HepG2 (cell line): ENCODE results near the gene GDI1. TPM values are rescaled to one million over a fixed set of nuclear protein-coding genes. Genes with fewer than 3 reads are reported as not detected.

Experiments
- ATAC-seq: fragments of 200-7000 bp; cut with Tn5 transposase; 3 replicates; pipeline ENCODE4 v1.9.1; 2020; ENCODE audit warnings: mild to moderate bottlenecking, moderate library complexity
- BruUV-seq: library from RNA; stranded (reverse); fragments of 400-500 nt; replicated peaks from 2 replicates; lab custom pipeline; 2021; lab: Mats Ljungman, UMichigan
- CTCF ChIA-PET: fragments of 300-600 bp; formaldehyde crosslinking; extraction: SDS; loops from one replicate; lab custom pipeline; 2021; ENCODE audit warnings: low total read pairs, inconsistent platforms, low intra/inter-chr PET ratio; lab: Yijun Ruan, JAX
- POLR2A ChIA-PET: fragments of 350-600 bp; sonication (Branson Sonifier 250); formaldehyde crosslinking; loops from one replicate; lab custom pipeline; 2020; ENCODE audit warnings: antibody characterized with exemption, inconsistent platforms; lab: Yijun Ruan, JAX
- DNase-seq: peaks from one replicate; pipeline ENCODE4 v3.0.0-alpha.2; 2015; ENCODE audit warnings: low spot score
- FAIRE-seq: peaks from 3 replicates; lab custom pipeline; 2011; peaks lifted over from hg19 to GRCh38; lab: Jason Lieb, UNC
- H2AFZ ChIP-seq: one replicate; pipeline ENCODE4 v1.6.1; 2011; ENCODE audit warnings: low read length, inconsistent platforms
- H3K27ac ChIP-seq: fragments of 300-600 bp; 3 replicates; pipeline ENCODE4 v1.8.0; 2011; ENCODE audit warnings: mixed run types, mild to moderate bottlenecking, mixed read lengths, low read length, inconsistent platforms; ENCODE audit not compliant: insufficient read depth; ENCODE audit errors: extremely low read length
- H3K27me3 ChIP-seq, 2 experiments: fragments of 200-600 bp in 1 of 2; 2 replicates in 1 of 2; 3 replicates in 1 of 2; pipeline versions ENCODE4 v1.6.0 to v1.8.0; 2011; ENCODE audit warnings: low read length in 2 of 2, mild to moderate bottlenecking in 2 of 2, moderate library complexity in 2 of 2, inconsistent platforms in 1 of 2; ENCODE audit not compliant: insufficient read depth in 2 of 2, control insufficient read depth in 1 of 2
- H3K36me3 ChIP-seq, 2 experiments: fragments of 200-600 bp in 1 of 2; replicated peaks in 1 of 2; 2 replicates in 1 of 2; 3 replicates in 1 of 2; pipeline versions ENCODE4 v1.5.1 to v1.8.0; 2011; ENCODE audit warnings: low read length in 2 of 2, inconsistent platforms in 1 of 2; ENCODE audit not compliant: insufficient read depth in 2 of 2, control insufficient read depth in 1 of 2
- H3K4me1 ChIP-seq: 2 replicates; pipeline ENCODE4 v1.5.1; 2012; ENCODE audit warnings: low read length, inconsistent platforms; ENCODE audit not compliant: insufficient read depth
- H3K4me2 ChIP-seq: 2 replicates; pipeline ENCODE4 v1.6.0; 2011; ENCODE audit warnings: low read depth, low read length, inconsistent platforms
- H3K4me3 ChIP-seq, 3 experiments: fragments of 200-600 bp in 1 of 3; sonication (generic), shearing (Covaris generic) in 1 of 3; replicated peaks in 1 of 3; 2 replicates each; pipeline ENCODE4 v1.5.1; 2011 to 2016; ENCODE audit warnings: low read length in 3 of 3, inconsistent platforms in 2 of 3, low read depth in 2 of 3, mild to moderate bottlenecking in 2 of 3, control low read depth in 1 of 3, mixed read lengths in 1 of 3; ENCODE audit not compliant: insufficient read depth in 1 of 3
- H3K79me2 ChIP-seq: one replicate; pipeline ENCODE4 v1.6.1; 2011; ENCODE audit warnings: low read length, inconsistent platforms; ENCODE audit not compliant: insufficient read depth
- H3K9ac ChIP-seq: 2 replicates; pipeline ENCODE4 v1.6.0; 2011; ENCODE audit warnings: mild to moderate bottlenecking, low read depth, low read length, inconsistent platforms; ENCODE audit not compliant: insufficient read depth
- H3K9me3 ChIP-seq: 2 replicates; pipeline ENCODE4 v1.5.1; 2012; ENCODE audit warnings: mild to moderate bottlenecking, low read length
- H4K20me1 ChIP-seq: 2 replicates; pipeline ENCODE4 v1.6.0; 2011; ENCODE audit warnings: inconsistent platforms, mild to moderate bottlenecking, low read length, moderate library complexity; ENCODE audit not compliant: insufficient read depth
- AGO2 ChIP-seq: fragments of 200-400 bp; formaldehyde crosslinking; optimal IDR thresholded peaks from 2 replicates; pipeline ENCODE3; 2017; ENCODE audit warnings: mild to moderate bottlenecking, low read depth, low read length, moderate library complexity
- GABPA ChIP-seq, 2 experiments: IDR thresholded peaks; 2 replicates each; pipeline ENCODE4 v1.6.1; 2011 to 2016; ENCODE audit warnings: low read depth in 2 of 2, low read length in 1 of 2, missing biosample characterization in 1 of 2, missing genetic modification characterization in 1 of 2
- GMEB1 ChIP-seq: sonication (generic); formaldehyde crosslinking; IDR thresholded peaks from 2 replicates; pipeline ENCODE4 v1.5.1; 2020; ENCODE audit warnings: missing genetic modification reagents, mild to moderate bottlenecking, borderline replicate concordance
- MTF1 ChIP-seq: sonication (generic); formaldehyde crosslinking; IDR thresholded peaks from 2 replicates; pipeline ENCODE4 v1.5.0; 2020; ENCODE audit warnings: missing genetic modification reagents
- PATZ1 ChIP-seq: sonication (generic); formaldehyde crosslinking; IDR thresholded peaks from 2 replicates; pipeline ENCODE4 v1.4.0; 2020; ENCODE audit warnings: missing genetic modification reagents
- POLR2A ChIP-seq, 2 experiments: IDR thresholded peaks; 2 replicates each; pipeline ENCODE4 v1.6.1; 2011; ENCODE audit warnings: low read depth in 2 of 2, low read length in 2 of 2, mild to moderate bottlenecking in 1 of 2, moderate library complexity in 1 of 2; ENCODE audit not compliant: insufficient read depth in 1 of 2
- SP4 ChIP-seq: sonication (generic); formaldehyde crosslinking; IDR thresholded peaks from 2 replicates; pipeline ENCODE4 v1.8.1; 2023; ENCODE audit warnings: mild to moderate bottlenecking, missing genetic modification reagents
- SRY ChIP-seq: sonication (generic); formaldehyde crosslinking; IDR thresholded peaks from 2 replicates; pipeline ENCODE4 v1.8.0; 2022; ENCODE audit warnings: mild to moderate bottlenecking, missing genetic modification reagents
- ZBTB39 ChIP-seq: sonication (generic); formaldehyde crosslinking; IDR thresholded peaks from 2 replicates; pipeline ENCODE4 v1.5.0; 2020; ENCODE audit warnings: missing genetic modification reagents
- ZBTB7B ChIP-seq: sonication (generic); formaldehyde crosslinking; IDR thresholded peaks from 2 replicates; pipeline ENCODE4 v1.4.0; 2020; ENCODE audit warnings: missing genetic modification reagents
- ZMYM3 ChIP-seq: sonication (generic); formaldehyde crosslinking; IDR thresholded peaks from 2 replicates; pipeline ENCODE4 v1.5.1; 2020; ENCODE audit warnings: mild to moderate bottlenecking, missing genetic modification reagents
- ZNF18 ChIP-seq: sonication (generic); formaldehyde crosslinking; IDR thresholded peaks from 2 replicates; pipeline ENCODE4 v1.8.0; 2022; ENCODE audit warnings: mild to moderate bottlenecking, missing genetic modification reagents; ENCODE audit not compliant: insufficient replicate concordance
- ZSCAN30 ChIP-seq: sonication (generic); formaldehyde crosslinking; IDR thresholded peaks from 2 replicates; pipeline ENCODE4 v1.5.0; 2020; ENCODE audit warnings: mild to moderate bottlenecking, missing genetic modification reagents
- WGBS: methylation state at CpG from one replicate; pipeline ENCODE4 v1.1.6; 2017; ENCODE audit warnings: low lambda C conversion rate; 5-methylcytosine and 5-hydroxymethylcytosine counted together
- in situ Hi-C: cut with HindIII; loops from 2 replicates; pipeline ENCODE4 v1.10.0; 2017; ENCODE audit warnings: low pct_unique_long_range_greater_than_20kb; ENCODE audit not compliant: extremely low pct_ligation_motif_present
- intact Hi-C: fragments of 100-400 bp; cut with micrococcal nuclease; formaldehyde crosslinking; loops from one replicate; pipeline ENCODE4 v1.10.0; 2022; ENCODE audit not compliant: unreplicated experiment
- polyA plus RNA-seq, 8 experiments: library from polyadenylated mRNA; depleted of rRNA in 3 of 8; stranded (reverse) in 7 of 8; unstranded in 1 of 8; fragments of >200 nt; fragmentation: Illumina TruSeq in 4 of 8; extraction: Trizol in 4 of 8; gene quantifications; 2 replicates each; pipeline versions ENCODE4 v1.2.1 to v1.2.3, GENCODE V29; 2011 to 2016; ENCODE audit warnings: low read depth in 4 of 8, missing spikeins in 1 of 8, mixed read lengths in 1 of 8; ENCODE audit not compliant: insufficient read depth in 1 of 8
- total RNA-seq, 5 experiments: library from RNA; depleted of rRNA; stranded (reverse); fragments of >200 nt; fragmentation: Illumina TruSeq; extraction: Trizol; gene quantifications; 2 replicates each; pipeline ENCODE4 v1.2.3, GENCODE V29; 2016; ENCODE audit warnings: low read depth in 1 of 5

GDI1 gene
- total and polyA plus RNA-seq, 2 of the 13 experiments (the other 11 are each of a cell fraction or from before 2014, with no cell fraction given), result 17.4 to 105 TPM

GRCh38 chrX:154408659-154409221, 28.2 kb upstream of the GDI1 start (continued):
- TF ChIP-seq GMEB1 (0 out of 2 replicates have a peak, but pooled peaks have one; percentile 25), ZMYM3 (no peak)
- TF ChIP-seq, all 625 proteins: peak for 4

- POLR2A ChIA-PET, result interaction anchor here (1.0 to 4.9 kb wide), 6 partner anchors 10 to 133 kb away, joined by 3 to 75 read pairs (median 5); partner anchors contain the start of genes ATP6AP1, RPL10 and SLC10A3
- ATAC-seq, result peak; percentile 91
- in situ Hi-C loops (loop anchor here (25.0 kb wide), 1 partner anchor 128 kb away; the partner anchor contains the start of genes G6PD and IKBKG), intact Hi-C loops (no loop called here)
- H3K4me3 ChIP-seq, result peak within 1 kb of the TSS; percentile 43 to 74 (median 53)
- peak; percentile 85 for FAIRE-seq
- no peaks in the 10 kb centered on the region for H3K9me3 ChIP-seq
- H3K27ac ChIP-seq, result peak within 1 kb of the TSS; percentile 52
- peak; percentile 83 for DNase-seq
- H3K9ac ChIP-seq, result peak within 1 kb of the TSS; percentile 75
- WGBS, result 36% methylated on average over 3 of the region's 26 CpGs
- H3K36me3 ChIP-seq, result 0 out of 5 replicates have a peak, but pooled peaks cover 0 to 4% of the 10 kb centered on the region in 2 experiments
- no peaks in the 10 kb centered on the region for H3K27me3 ChIP-seq
- BruUV-seq, result no TSS peak
- H3K79me2 ChIP-seq, result no peaks in the 10 kb centered on the region
- no peak within 1 kb of the TSS for H2AFZ ChIP-seq
- H3K4me2 ChIP-seq, result peak within 1 kb of the TSS; percentile 84
- CTCF ChIA-PET, result no interaction called here
- H4K20me1 ChIP-seq, result no peaks in the 10 kb centered on the region
- peaks cover 25% of the 10 kb centered on the region for H3K4me1 ChIP-seq
- TF ChIP-seq PATZ1 (CRISPR knock-in tag) (peak; percentile 34; the same call in 1 of the 2 replicates), ZSCAN30 (CRISPR knock-in tag) (no peak), ZBTB7B (CRISPR knock-in tag) (0 out of 2 replicates have a peak, but pooled peaks have one; percentile 33), MTF1 (no peak), SRY (CRISPR knock-in tag) (0 out of 2 replicates have a peak, but pooled peaks have one; percentile 42), ZBTB39 (CRISPR knock-in tag) (no peak), POLR2A (IDR thresholded peaks at IDR 0.05; ENCODE audit: insufficient read depth in 1 of 2, low read depth in 2 of 2, low read length in 2 of 2) (peak in 1 of 2 experiments; percentile 58; a peak in 2 of 4 replicates), SP4 (CRISPR knock-in tag) (peak; percentile 24; the same call in 1 of the 2 replicates), AGO2 (peak; percentile 33), ZNF18 (CRISPR knock-in tag) (peak; percentile 32), GABPA (IDR thresholded peaks at IDR 0.05; ENCODE audit: low read depth, low read length) (peak; percentile 8; the same call in 1 of the 2 replicates), GABPA (CRISPR knock-in tag; IDR thresholded peaks at IDR 0.05; ENCODE audit: low read depth) (no peak)
Measured at GRCh38 chrX:154409222-154409871, 27.6 kb upstream of the GDI1 start, which contains the start of gene DNASE1L1. TSS of gene DNASE1L1 (minus strand) at chrX:154409254. CDS start at chrX:154405568, 3,686 bp downstream.
